HFF-Myc (cell line): Measurements from ENCODE around the gene SHOX.

Experiments
- DNase-seq: peaks from one replicate; pipeline ENCODE4 v3.0.0-alpha.2; 2011; ENCODE audit warnings: low read depth; ENCODE audit errors: extremely low read depth
- H3K4me3 ChIP-seq: replicated peaks from 2 replicates; pipeline ENCODE4 v1.5.1; 2011; ENCODE audit warnings: low read depth, mild to moderate bottlenecking, control low read depth, low read length
- TF ChIP-seq, protein P1 (sequence below): IDR thresholded peaks from 2 replicates; pipeline ENCODE4 v1.5.1; 2012; ENCODE audit warnings: mild to moderate bottlenecking, low read depth, low read length, control low read depth; ENCODE audit errors: missing control alignments

SHOX gene

DNA sequence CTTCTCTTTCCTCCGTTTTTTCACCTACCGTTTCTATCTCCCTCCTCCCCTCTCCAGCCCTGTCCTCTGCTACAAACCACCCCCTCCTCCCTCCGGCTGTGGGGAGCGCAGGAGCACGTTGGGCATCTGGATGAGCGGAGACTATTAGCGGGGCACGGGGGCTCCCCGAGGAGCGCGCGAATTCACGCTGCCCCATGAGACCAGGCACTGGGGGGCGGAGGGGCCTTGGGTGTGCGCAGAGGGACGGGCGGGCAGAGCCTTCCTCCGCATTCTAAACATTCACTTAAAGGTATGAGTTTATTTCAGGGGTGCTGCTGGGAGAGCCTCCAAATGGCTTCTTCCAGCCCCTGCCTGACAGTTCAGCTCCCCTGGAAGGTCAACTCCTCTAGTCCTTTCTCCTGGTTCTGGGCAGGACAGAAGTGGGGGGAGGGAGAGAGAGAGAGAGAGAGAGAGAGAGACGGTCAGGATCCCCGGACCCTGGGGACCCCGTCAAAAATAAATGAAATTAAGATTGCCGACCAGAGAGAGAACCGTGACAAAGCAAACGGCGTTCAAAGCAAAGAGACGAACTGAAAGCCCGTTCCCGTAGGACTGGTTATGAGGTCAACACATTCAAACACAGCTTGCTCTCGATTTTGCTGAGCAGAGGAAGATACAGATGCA, 5.0 kb downstream of the SHOX start:
- no peak for DNase-seq
- H3K4me3 ChIP-seq = peak overlapping the region; percentile 59
- TF ChIP-seq, protein P1, sequence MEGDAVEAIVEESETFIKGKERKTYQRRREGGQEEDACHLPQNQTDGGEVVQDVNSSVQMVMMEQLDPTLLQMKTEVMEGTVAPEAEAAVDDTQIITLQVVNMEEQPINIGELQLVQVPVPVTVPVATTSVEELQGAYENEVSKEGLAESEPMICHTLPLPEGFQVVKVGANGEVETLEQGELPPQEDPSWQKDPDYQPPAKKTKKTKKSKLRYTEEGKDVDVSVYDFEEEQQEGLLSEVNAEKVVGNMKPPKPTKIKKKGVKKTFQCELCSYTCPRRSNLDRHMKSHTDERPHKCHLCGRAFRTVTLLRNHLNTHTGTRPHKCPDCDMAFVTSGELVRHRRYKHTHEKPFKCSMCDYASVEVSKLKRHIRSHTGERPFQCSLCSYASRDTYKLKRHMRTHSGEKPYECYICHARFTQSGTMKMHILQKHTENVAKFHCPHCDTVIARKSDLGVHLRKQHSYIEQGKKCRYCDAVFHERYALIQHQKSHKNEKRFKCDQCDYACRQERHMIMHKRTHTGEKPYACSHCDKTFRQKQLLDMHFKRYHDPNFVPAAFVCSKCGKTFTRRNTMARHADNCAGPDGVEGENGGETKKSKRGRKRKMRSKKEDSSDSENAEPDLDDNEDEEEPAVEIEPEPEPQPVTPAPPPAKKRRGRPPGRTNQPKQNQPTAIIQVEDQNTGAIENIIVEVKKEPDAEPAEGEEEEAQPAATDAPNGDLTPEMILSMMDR = no peak

DNA sequence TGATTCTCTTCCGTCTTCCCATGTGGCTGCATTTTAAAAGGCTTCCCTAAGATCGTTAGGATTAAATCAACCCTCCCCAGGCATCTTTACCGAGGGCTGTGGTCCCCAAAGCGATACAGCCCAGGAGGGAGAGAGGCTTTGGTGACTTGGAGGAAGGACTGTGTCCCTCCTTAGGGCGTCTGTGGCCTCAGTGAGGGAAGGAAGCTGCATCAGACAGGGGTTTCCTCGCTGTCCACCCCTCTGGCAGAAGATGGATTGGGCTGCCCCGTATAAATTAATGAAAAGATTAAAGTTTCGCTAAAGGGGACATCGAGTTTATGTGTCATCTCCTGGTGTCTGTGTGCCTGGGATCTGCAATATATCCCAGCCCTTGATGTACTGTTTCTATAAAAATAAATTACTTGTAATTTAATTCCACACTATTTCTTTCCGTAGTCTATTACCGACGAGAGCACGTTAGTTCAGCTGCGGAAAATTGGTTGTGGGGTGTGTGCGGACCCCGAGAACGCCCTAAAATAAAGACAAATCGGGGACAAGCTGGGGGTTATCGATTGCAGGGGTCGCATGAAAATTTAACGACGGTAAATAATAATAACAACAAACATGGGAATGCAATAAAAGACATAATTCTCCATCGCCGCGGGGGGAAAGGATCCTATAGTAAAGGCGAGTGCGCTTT, 6.5 kb downstream of the SHOX start:
- DNase-seq = no peak
- TF ChIP-seq, protein P1 = no peak

DNA sequence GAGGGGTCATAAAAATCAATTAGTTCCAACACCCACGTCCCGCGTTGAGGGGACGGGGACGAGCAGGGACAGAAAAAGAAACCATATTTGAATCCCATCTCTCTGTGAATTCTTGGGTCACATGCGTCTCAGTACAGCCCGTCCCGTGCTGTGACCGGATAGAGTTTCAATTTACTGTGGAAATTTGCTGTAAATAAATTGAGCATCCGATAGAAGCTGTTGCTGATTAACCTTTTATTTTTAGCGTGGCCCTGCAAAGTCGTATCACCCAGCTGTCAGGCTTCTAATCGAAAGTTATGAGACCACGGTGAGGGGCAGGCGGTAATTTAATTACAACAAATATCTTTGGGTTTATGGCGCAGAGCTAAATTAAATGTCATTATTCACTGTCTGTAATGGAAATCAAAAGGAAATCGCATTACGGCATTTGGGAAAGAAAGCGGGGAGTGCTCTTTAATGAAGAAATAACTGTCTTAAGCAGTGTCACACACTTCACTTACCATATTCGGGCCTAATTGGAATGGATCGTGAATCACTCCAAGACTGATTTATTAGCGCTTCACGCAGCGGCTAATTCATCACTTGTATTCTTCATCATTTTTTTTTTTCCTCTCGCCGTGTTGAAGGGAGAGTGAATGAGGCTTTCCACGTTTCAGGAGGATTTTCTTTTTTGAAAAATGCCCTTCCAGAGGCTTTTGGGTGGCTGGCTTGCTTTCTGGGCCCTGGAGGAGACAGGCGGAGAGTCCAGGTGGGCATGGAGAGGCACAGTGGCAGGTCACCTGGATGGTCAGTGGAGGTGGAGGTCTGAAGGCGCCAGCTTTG, 7.3 kb downstream of the SHOX start:
- TF ChIP-seq, protein P1 = no peak
- H3K4me3 ChIP-seq = peak overlapping the region; percentile 19
- no peak for DNase-seq

More for the DNA sequence above, 6.5 kb downstream of the SHOX start:
- peak overlapping the region; percentile 19 for H3K4me3 ChIP-seq

DNA sequence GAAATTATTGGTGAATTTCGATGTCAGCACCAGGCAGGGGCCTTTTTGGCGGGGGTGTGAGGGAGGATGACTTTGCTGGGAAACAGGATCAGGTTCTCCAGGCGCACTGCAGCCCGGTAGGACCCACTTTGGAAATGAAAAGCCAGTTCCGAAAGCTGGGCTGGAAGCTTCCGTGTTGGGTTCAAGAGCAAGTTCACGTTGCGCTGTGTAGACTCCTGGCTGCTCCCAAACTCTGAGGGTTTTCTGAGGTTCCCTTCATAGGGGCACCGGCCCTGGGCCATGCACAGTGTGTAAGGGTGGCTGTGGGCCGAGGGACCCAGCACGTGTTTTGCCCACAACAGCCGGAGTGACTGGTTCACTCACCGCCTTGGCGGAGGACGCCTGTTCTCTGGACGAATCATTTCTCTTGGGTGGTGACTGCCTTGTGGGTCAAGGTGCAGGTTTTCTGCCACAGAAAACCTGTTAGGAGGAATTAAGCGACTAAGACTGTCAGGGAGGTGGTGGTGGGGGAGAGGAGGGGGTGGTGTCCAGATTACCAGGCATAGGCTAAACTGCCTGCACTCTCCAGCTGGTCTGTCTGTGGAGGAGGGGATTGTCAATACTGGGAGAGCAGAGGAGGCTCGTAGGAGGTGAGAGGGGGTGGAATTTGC, 8.0 kb downstream of the SHOX start:
- no peak for DNase-seq
- TF ChIP-seq, protein P1 = no peak
- no peak overlapping the region for H3K4me3 ChIP-seq

DNA sequence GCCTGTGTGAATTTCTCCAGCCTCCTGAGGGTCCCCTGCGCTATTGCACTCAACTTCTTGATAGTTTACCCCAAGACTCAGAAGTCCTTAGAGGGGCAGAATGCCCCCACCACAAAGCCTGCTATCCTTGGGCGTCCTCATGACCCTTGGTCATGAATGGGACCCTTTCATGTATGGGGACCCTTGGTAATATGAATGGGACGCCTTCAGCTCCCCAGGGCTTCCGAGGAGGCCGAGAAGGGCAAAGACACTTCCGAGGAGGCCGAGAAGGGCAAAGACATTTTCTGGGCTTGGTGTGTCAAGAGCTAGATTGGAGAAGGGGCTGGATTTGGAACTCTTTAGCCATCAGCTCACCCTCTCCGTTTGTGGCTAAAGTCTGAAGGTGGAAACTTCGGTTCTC, 8.6 kb downstream of the SHOX start:
- TF ChIP-seq, protein P1 = no peak
- no peak overlapping the region for H3K4me3 ChIP-seq
- DNase-seq = no peak

DNA sequence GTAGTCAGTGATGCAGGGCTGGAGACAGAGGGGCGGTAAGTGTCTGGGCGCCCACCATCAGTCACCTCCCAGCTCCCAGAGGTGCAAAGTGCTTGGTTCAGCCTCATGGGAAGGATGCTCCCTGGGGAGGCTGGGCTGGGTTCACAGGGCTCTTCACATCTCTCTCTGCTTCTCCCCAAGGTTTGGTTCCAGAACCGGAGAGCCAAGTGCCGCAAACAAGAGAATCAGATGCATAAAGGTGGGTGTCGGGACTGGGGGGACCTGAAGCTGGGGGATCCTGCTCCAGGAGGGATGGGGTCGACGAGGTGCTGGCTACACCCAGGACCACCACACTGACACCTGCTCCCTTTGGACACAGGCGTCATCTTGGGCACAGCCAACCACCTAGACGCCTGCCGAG, 10.1 kb downstream of the SHOX start:
- no peak overlapping the region for H3K4me3 ChIP-seq
- no peak for DNase-seq
- TF ChIP-seq, protein P1 = no peak
